Endodermal cell (in vitro differentiated cells): ENCODE data around the gene PXDN. TPM values are rescaled to one million over a fixed set of nuclear protein-coding genes. Genes with fewer than 3 reads are reported as not detected.

ENCODE experiments used
- DNase-seq: peaks from one replicate; pipeline ENCODE4 v3.0.0-alpha.2; 2017
- H3K27ac ChIP-seq: 2 replicates; pipeline ENCODE4 v1.5.1; 2013; ENCODE audit warnings: mild to moderate bottlenecking, low read depth, low read length, moderate library complexity
- H3K27me3 ChIP-seq: 2 replicates; pipeline ENCODE4 v1.6.1; 2013; ENCODE audit warnings: mild to moderate bottlenecking, low read length, moderate library complexity; ENCODE audit not compliant: insufficient read depth, control insufficient read depth, poor library complexity, severe bottlenecking
- H3K36me3 ChIP-seq: 2 replicates; pipeline ENCODE4 v1.7.0; 2013; ENCODE audit warnings: mild to moderate bottlenecking, low read length, moderate library complexity; ENCODE audit not compliant: control insufficient read depth, insufficient read depth
- H3K4me1 ChIP-seq: one replicate; pipeline ENCODE4 v1.7.0; 2013; ENCODE audit warnings: low read length; ENCODE audit not compliant: control insufficient read depth, insufficient read depth
- H3K4me3 ChIP-seq: 2 replicates; pipeline ENCODE4 v1.5.1; 2013; ENCODE audit warnings: mild to moderate bottlenecking, low read length, moderate library complexity
- H3K9ac ChIP-seq: 2 replicates; pipeline ENCODE4 v1.6.1; 2013; ENCODE audit warnings: mild to moderate bottlenecking, low read length, moderate library complexity; ENCODE audit not compliant: poor library complexity, severe bottlenecking; ENCODE audit errors: extremely low read depth
- H3K9me3 ChIP-seq: 2 replicates; pipeline ENCODE4 v1.6.1; 2013; ENCODE audit warnings: mild to moderate bottlenecking, low read length, moderate library complexity; ENCODE audit not compliant: control insufficient read depth
- H3K27ac Mint-ChIP-seq: 2 replicates; pipeline ENCODE4 v1.8.0; 2020; ENCODE audit warnings: mixed read lengths
- H3K27me3 Mint-ChIP-seq: 2 replicates; pipeline ENCODE4 v1.8.0; 2021; ENCODE audit warnings: mild to moderate bottlenecking, mixed read lengths; ENCODE audit not compliant: insufficient read depth
- H3K36me3 Mint-ChIP-seq: 2 replicates; pipeline ENCODE4 v1.8.0; 2020; ENCODE audit warnings: low read depth, mixed read lengths
- H3K4me1 Mint-ChIP-seq: 2 replicates; pipeline ENCODE4 v1.8.0; 2020; ENCODE audit warnings: mixed read lengths
- H3K4me3 Mint-ChIP-seq: 2 replicates; pipeline ENCODE4 v1.8.0; 2020; ENCODE audit warnings: mild to moderate bottlenecking, moderate library complexity, mixed read lengths
- H3K9me3 Mint-ChIP-seq: 2 replicates; pipeline ENCODE4 v1.8.0; 2020; ENCODE audit warnings: mild to moderate bottlenecking, mixed read lengths
- WGBS, 2 experiments: methylation state at CpG; one replicate each; pipeline versions ENCODE4 v1.1.5 to v1.1.7; 2013; ENCODE audit warnings: missing lambda C conversion rate in 2 of 2, mixed read lengths in 1 of 2; ENCODE audit not compliant: insufficient coverage in 1 of 2, insufficient read length in 1 of 2; 5-methylcytosine and 5-hydroxymethylcytosine counted together
- total RNA-seq, 2 donors: library from RNA; stranded (reverse); fragmentation: NEBNext Ultra II Directional in 1 of 2; extraction: Animal tissue kit (Norgen Biotek cat#: 25700) in 1 of 2; gene quantifications; 2 replicates in 1 of 2; 3 replicates in 1 of 2; pipeline ENCODE4 v1.2.1, GENCODE V29; 2021
- TF ChIP-seq, protein P1 (sequence below): fragments of 200-600 bp; sonication (generic); conservative IDR thresholded peaks from 2 replicates; pipeline ENCODE4 v1.5.0; 2021; ENCODE audit warnings: antibody characterized with exemption, mild to moderate bottlenecking

PXDN gene
- total RNA-seq, 2 donors from 2014 or later, result 212 to 247 TPM

DNA sequence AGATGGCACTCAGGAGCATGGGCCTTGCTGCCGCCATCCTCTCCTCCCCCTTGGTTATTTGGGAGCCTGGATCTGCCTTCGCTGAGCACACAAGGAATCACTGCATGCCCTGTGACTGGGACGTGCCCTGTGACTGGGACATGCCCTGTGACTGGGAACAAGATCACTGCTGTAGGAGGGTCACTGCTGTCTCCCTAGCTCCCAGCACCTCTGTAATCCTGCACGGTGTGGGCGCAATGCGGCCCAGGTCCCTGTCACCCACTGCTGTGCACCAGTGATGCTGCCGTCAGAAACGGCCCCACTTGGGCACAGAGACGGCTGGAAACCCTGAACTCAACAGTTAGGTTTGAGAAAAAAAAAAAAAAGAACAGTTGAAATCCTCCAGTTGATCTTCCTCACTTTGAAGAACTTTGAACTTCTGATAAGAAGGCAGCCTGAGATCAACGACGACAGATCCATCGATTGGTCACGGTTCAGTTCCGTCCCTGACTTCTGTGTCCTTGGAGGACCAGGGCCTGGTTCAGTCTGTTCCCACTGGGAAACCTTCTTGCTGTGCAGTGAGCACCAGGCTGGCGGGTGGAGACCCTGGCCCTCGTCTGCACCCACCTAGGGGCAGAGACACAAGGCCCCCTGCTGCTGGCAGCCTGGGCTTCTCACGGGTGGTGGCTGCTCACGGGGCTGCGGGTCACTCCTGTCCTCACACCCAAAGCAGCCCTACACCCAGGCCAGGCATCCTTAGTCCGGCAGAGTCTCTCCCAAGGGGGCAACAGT, 125.9 kb downstream of the PXDN start:
- Mint-ChIP-seq H3K27ac (no peak overlapping the region), H3K4me3 (no peak overlapping the region), H3K4me1 (peaks cover 21% of the 10 kb centered on the region), H3K9me3 (peaks cover 5% of the 10 kb centered on the region), H3K36me3 (no peaks in the 10 kb centered on the region), H3K27me3 (peaks cover 33% of the 10 kb centered on the region)
- no peak overlapping the region for H3K27ac ChIP-seq
- no peak overlapping the region for H3K4me3 ChIP-seq
- no peaks in the 10 kb centered on the region for H3K9me3 ChIP-seq
- DNase-seq, result peak; percentile 54
- H3K4me1 ChIP-seq, result peaks cover 5% of the 10 kb centered on the region
- WGBS, 2 experiments, result 92 to 93% methylated on average over 14 to 20 of the region's 20 CpGs
- no peak overlapping the region for H3K9ac ChIP-seq
- TF ChIP-seq, protein P1, sequence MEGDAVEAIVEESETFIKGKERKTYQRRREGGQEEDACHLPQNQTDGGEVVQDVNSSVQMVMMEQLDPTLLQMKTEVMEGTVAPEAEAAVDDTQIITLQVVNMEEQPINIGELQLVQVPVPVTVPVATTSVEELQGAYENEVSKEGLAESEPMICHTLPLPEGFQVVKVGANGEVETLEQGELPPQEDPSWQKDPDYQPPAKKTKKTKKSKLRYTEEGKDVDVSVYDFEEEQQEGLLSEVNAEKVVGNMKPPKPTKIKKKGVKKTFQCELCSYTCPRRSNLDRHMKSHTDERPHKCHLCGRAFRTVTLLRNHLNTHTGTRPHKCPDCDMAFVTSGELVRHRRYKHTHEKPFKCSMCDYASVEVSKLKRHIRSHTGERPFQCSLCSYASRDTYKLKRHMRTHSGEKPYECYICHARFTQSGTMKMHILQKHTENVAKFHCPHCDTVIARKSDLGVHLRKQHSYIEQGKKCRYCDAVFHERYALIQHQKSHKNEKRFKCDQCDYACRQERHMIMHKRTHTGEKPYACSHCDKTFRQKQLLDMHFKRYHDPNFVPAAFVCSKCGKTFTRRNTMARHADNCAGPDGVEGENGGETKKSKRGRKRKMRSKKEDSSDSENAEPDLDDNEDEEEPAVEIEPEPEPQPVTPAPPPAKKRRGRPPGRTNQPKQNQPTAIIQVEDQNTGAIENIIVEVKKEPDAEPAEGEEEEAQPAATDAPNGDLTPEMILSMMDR, result no peak
- H3K27me3 ChIP-seq, result no peaks in the 10 kb centered on the region
- no peaks in the 10 kb centered on the region for H3K36me3 ChIP-seq

GRCh38 chr2:1617425-1618021, 126.8 kb downstream of the PXDN start:
- Mint-ChIP-seq H3K4me3 (no peak overlapping the region), H3K27me3 (peaks cover 41% of the 10 kb centered on the region), H3K9me3 (peaks cover 5% of the 10 kb centered on the region), H3K27ac (no peak overlapping the region), H3K4me1 (peaks cover 21% of the 10 kb centered on the region), H3K36me3 (no peaks in the 10 kb centered on the region)
- Histone ChIP-seq H3K9ac (no peak overlapping the region), H3K27ac (no peak overlapping the region), H3K27me3 (no peaks in the 10 kb centered on the region), H3K4me1 (peaks cover 5% of the 10 kb centered on the region), H3K9me3 (no peaks in the 10 kb centered on the region), H3K4me3 (no peak overlapping the region), H3K36me3 (no peaks in the 10 kb centered on the region)
- TF ChIP-seq, protein P1, result no peak
- DNase-seq, result peak; percentile 66
- WGBS, 2 experiments, result 82 to 92% methylated on average over 8 to 11 of the region's 11 CpGs

DNA sequence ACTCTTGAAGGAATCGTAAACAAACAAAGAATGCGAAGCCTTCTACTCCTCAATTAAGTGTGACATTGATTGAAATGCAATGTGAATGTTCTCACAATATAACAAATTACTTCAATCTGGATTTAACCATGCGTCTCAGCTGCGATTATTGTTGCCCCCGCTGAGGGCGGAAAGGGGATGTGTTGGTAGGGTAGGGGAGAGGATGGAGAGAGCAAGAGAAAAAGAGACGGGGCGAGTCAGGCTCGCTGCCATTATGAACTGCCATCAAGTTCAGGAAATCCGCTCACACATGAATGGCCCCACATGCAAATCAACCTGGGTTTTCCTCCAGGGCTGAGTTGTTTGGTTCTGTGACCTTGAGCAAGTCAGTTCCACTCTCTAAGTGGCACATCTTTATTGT, 129.8 kb downstream of the PXDN start:
- Histone ChIP-seq H3K36me3 (no peaks in the 10 kb centered on the region), H3K9ac (no peak overlapping the region), H3K27me3 (no peaks in the 10 kb centered on the region), H3K4me1 (peaks cover 5% of the 10 kb centered on the region), H3K9me3 (no peaks in the 10 kb centered on the region), H3K4me3 (no peak overlapping the region), H3K27ac (no peak overlapping the region)
- H3K36me3 Mint-ChIP-seq, result no peaks in the 10 kb centered on the region
- peak; percentile 75 for DNase-seq
- 65 to 93% methylated on average over 3 to 8 of the region's 10 CpGs for WGBS, 2 experiments
- no peak overlapping the region for H3K4me3 Mint-ChIP-seq
- peaks cover 21% of the 10 kb centered on the region for H3K4me1 Mint-ChIP-seq
- no peak overlapping the region for H3K27ac Mint-ChIP-seq
- H3K9me3 Mint-ChIP-seq, result no peaks in the 10 kb centered on the region
- peaks cover 58% of the 10 kb centered on the region for H3K27me3 Mint-ChIP-seq
- TF ChIP-seq, protein P1, result no peak
